NCI-H526 treated with DMSO at 0.1 percent for 48 hours (cell line): Measurements from ENCODE around the gene PRMT3.
"Not testable (repeated sequence)": the region's sequence is repeated elsewhere in the genome, so short reads cannot be mapped to it uniquely, and the experiment has no call there.

ENCODE experiments used
- DNase-seq: peaks from one replicate; lab custom pipeline; 2025; lab: John Stamatoyannopoulos, UW

PRMT3 gene

DNA sequence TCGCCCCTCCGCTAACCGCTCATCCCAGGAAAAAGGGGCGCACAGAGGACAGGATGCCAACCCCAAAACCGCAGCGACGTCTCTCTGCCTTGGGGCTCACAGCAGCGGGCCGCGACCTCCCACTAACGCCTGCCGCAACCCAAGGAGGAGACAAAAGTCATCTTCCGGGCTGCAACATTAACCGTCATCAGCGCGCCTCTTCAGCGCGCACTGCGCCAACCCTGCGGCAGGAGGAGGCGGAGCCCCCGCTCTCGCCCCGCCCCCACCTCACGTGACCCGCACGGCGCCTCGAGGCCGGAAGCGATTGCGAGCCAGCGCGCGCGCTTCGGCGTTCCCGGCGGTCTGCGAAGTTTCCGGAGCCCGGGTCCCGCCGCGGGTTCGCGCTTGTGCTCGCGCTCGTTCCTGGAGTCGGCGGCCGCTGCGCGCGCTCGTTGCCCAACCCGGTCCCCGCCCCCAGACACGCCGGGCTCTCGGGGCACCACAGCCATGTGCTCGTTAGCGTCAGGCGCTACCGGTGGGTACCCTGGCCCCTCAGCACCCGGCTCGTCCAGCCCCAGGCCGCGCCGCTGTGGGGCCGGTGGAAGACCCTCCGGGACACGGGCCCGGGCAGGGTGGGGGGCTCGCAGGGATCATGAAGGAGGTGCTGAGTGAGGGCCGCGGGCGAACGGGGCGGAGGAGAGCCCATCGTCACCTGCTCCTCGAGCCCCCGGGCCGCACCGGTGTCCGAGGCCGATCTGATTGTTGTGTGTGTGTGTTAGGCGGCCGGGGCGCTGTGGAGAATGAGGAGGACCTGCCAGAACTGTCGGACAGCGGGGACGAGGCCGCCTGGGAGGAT, at the start of gene PRMT3:
Gene PRMT3 (plus strand): TSS at position 456 of the 835 bp plus-strand sequence. CDS start 31 bp downstream, at position 487.
- DNase-seq = peak; percentile 92

GRCh38 chr11:20342347-20343141, 45.0 kb upstream of the PRMT3 start:
- DNase-seq = no peak

DNA sequence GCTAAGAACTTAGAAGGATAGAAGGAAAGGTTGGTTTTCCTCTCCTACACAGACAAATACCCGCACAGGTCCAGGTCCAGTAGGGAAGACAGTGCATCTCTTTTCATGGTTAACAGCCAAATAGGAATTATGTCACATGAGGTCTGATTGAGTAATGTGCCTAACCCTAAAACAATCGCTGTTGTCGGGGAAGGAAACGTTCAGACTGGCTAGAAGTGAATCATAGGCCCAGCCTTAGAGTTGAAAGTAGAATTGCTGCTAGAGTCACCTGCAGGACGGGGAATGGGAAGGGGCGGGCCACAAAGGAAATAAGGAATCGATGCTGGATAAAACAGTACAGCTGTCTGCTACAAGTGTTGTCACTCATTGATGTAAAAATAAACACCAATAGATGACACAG, 36.4 kb upstream of the PRMT3 start:
- no peak for DNase-seq

DNA sequence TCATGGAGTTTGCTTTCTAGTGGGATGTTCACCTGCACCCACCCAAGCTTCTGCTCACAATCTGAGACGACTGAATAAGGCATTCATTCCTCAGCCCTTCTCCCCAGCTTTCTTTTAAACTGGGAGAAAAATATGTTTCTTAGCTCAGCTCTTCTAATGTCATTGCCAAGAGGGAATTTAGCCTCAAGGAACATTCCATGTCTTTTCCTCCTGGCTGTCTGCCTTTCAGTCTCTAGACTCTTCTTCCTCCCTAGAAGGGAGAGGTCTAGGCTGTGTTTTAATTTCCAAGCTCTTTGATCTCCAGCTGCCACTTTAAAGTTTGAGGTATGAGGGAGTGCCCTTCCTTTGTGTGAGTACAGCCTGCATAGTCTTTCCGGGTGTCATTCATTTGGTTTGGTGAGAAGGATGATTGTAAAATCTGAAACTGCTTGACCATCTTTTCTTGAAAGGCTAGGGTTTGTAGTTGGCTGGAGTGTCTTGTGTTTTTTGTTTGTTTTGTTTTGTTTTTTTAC, 35.7 kb upstream of the PRMT3 start:
- no peak for DNase-seq

DNA sequence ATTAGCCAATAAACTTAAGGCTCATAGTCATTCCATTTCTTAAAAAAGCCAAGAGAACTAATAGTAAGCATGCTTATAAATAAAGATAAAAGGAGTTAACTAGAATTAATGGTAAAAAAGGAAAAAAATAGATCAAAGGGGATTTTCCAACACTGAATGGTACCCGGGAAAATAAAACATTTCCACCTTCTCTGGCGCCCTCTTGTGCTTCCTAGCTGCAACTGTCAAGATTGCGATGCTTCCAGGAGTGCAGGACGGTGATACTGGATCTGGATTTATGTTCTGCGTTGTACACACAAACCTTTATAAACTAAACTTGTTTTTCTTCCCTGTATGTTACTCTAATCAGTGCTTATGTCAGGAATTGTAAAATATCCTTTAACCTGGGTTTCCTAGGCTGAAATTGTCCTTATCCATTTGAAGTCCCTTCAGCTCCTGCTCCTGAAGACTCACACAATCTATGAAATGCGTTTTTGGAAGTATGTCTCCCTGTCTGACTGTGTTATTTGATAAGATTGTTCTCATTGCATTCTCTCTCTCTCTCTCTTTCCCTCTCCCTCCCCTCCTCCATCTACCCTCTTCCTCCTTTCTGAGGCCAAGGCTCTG, 33.6 kb upstream of the PRMT3 start:
- DNase-seq = peak; percentile 37

GRCh38 chr11:20355221-20356219, 32.0 kb upstream of the PRMT3 start:
- DNase-seq = peak; percentile 10

GRCh38 chr11:20357150-20357549, 30.4 kb upstream of the PRMT3 start:
- DNase-seq = no peak

- no peak for DNase-seq
Observed at GRCh38 chr11:20360650-20361049, 26.9 kb upstream of the PRMT3 start.

GRCh38 chr11:20362481-20362880, 25.0 kb upstream of the PRMT3 start:
- no peak for DNase-seq

- DNase-seq = no peak
Observed at GRCh38 chr11:20363149-20363499, 24.4 kb upstream of the PRMT3 start.

GRCh38 chr11:20363500-20364340, 23.8 kb upstream of the PRMT3 start, which contains the start of gene HTATIP2:
Gene HTATIP2 (plus strand): TSS chr11:20363714. CDS start chr11:20364238, 524 bp downstream.
- peak; percentile 36 for DNase-seq

GRCh38 chr11:20364341-20364792, 23.1 kb upstream of the PRMT3 start:
- DNase-seq = no peak

GRCh38 chr11:20365465-20365864, 22.1 kb upstream of the PRMT3 start:
- not testable (repeated sequence) for DNase-seq

GRCh38 chr11:20367313-20367948, 20.1 kb upstream of the PRMT3 start:
- peak; percentile 12 for DNase-seq

- no peak for DNase-seq
Observed at GRCh38 chr11:20368438-20368837, 19.1 kb upstream of the PRMT3 start.

GRCh38 chr11:20369826-20370225, 17.7 kb upstream of the PRMT3 start:
- no peak for DNase-seq

GRCh38 chr11:20372081-20372626, 15.4 kb upstream of the PRMT3 start:
- no peak for DNase-seq

GRCh38 chr11:20373147-20373546, 14.4 kb upstream of the PRMT3 start:
- DNase-seq = no peak

GRCh38 chr11:20373568-20374209, 13.8 kb upstream of the PRMT3 start:
- DNase-seq = no peak
